ENCODE results near the gene DPF3.

The DPF3 gene

GRCh38 chr14:72589652-72590051 lies 304.2 kb downstream of the DPF3 start:
- FAIRE-seq (no peak), DNase-seq (ENCODE audit: insufficient read length, low spot score) (no peak)

- DNase-seq (ENCODE audit: insufficient read length, low spot score) (no peak), FAIRE-seq (no peak)
Measured at GRCh38 chr14:72588521-72588920, 305.4 kb downstream of the DPF3 start.

GRCh38 chr14:72583316-72584272 lies 310.3 kb downstream of the DPF3 start:
- FAIRE-seq (no peak), DNase-seq (ENCODE audit: insufficient read length, low spot score) (no peak)

- no peak for DNase-seq (ENCODE audit: insufficient read length, low spot score)
- no peak for FAIRE-seq
Measured at GRCh38 chr14:72582582-72582981, 311.3 kb downstream of the DPF3 start.

GRCh38 chr14:72578514-72578913 lies 315.4 kb downstream of the DPF3 start:
- no peak for FAIRE-seq
- no peak for DNase-seq (ENCODE audit: insufficient read length, low spot score)

GRCh38 chr14:72577521-72577920 lies 316.4 kb downstream of the DPF3 start:
- FAIRE-seq (no peak), DNase-seq (ENCODE audit: insufficient read length, low spot score) (no peak)

GRCh38 chr14:72576258-72576657 lies 317.6 kb downstream of the DPF3 start:
- no peak for FAIRE-seq
- no peak for DNase-seq (ENCODE audit: insufficient read length, low spot score)

- no peak for FAIRE-seq
- DNase-seq (ENCODE audit: insufficient read length, low spot score), result no peak
Measured at GRCh38 chr14:72574715-72575114, 319.2 kb downstream of the DPF3 start.

GRCh38 chr14:72573725-72574417 lies 320.0 kb downstream of the DPF3 start:
- DNase-seq (ENCODE audit: insufficient read length, low spot score) (no peak), FAIRE-seq (no peak)

All from GM19239 (cell line).